CD4-positive, alpha-beta T cell (primary cell): ENCODE results near the gene MAP3K5. TPM values are rescaled to one million over a fixed set of nuclear protein-coding genes. Genes with fewer than 3 reads are reported as not detected.

Source experiments
- ATAC-seq: fragments of 200-7000 bp; cut with Tn5 transposase; one replicate; pipeline ENCODE4 v1.10.0; 2022; ENCODE audit warnings: mild to moderate bottlenecking; ENCODE audit not compliant: poor library complexity
- CTCF ChIA-PET: fragments of 350-600 bp; sonication (Branson Sonifier 250); formaldehyde crosslinking; loops from one replicate; lab custom pipeline; 2021; ENCODE audit warnings: antibody characterized with exemption, inconsistent platforms; lab: Charles Lee
- POLR2A ChIA-PET: fragments of 350-600 bp; sonication (Branson Sonifier 250); formaldehyde crosslinking; loops from one replicate; lab custom pipeline; 2021; ENCODE audit warnings: antibody characterized with exemption, inconsistent platforms; lab: Charles Lee
- DNase-seq, 14 experiments: peaks; one replicate each; pipeline ENCODE4 v3.0.0-alpha.2; 2013 to 2020; ENCODE audit warnings: mixed read lengths in 2 of 14
- H3K27ac ChIP-seq, 2 donors: one replicate each; pipeline versions ENCODE4 v1.5.1 to v1.7.0; 2013; ENCODE audit warnings: low read length in 2 of 2, low read depth in 1 of 2, mild to moderate bottlenecking in 1 of 2
- H3K27me3 ChIP-seq, 2 experiments: 1 replicate in 1 of 2; 2 replicates in 1 of 2; pipeline versions ENCODE4 v1.6.1 to v1.7.0; 2013; ENCODE audit warnings: low read length in 2 of 2, control low read depth in 1 of 2, mild to moderate bottlenecking in 1 of 2, moderate library complexity in 1 of 2; ENCODE audit not compliant: insufficient read depth in 2 of 2, control insufficient read depth in 1 of 2
- H3K36me3 ChIP-seq: one replicate; pipeline ENCODE4 v1.6.1; 2013; ENCODE audit warnings: low read length, control low read depth; ENCODE audit not compliant: insufficient read depth
- H3K4me1 ChIP-seq: one replicate; pipeline ENCODE4 v1.6.1; 2013; ENCODE audit warnings: low read length, control low read depth; ENCODE audit not compliant: insufficient read depth
- H3K4me3 ChIP-seq: one replicate; pipeline ENCODE4 v1.5.1; 2013; ENCODE audit warnings: mild to moderate bottlenecking, low read length, moderate library complexity
- H3K9me3 ChIP-seq, 2 experiments: 1 replicate in 1 of 2; 2 replicates in 1 of 2; pipeline versions ENCODE4 v1.6.1 to v1.7.0; 2013; ENCODE audit warnings: low read length in 2 of 2, mild to moderate bottlenecking in 2 of 2, control low read depth in 1 of 2, moderate library complexity in 1 of 2; ENCODE audit not compliant: control insufficient read depth in 1 of 2, insufficient read depth in 1 of 2
- H3K27ac Mint-ChIP-seq: one replicate; pipeline ENCODE4 v1.8.0; 2020; ENCODE audit warnings: mixed read lengths
- H3K27me3 Mint-ChIP-seq: one replicate; pipeline ENCODE4 v1.8.0; 2021; ENCODE audit warnings: mixed read lengths
- H3K36me3 Mint-ChIP-seq: one replicate; pipeline ENCODE4 v1.8.0; 2021; ENCODE audit warnings: low read depth, mixed read lengths
- H3K4me1 Mint-ChIP-seq: one replicate; pipeline ENCODE4 v1.8.0; 2021; ENCODE audit warnings: low read depth, mixed read lengths
- H3K4me3 Mint-ChIP-seq: one replicate; pipeline ENCODE4 v1.8.0; 2020; ENCODE audit warnings: mild to moderate bottlenecking, mixed read lengths
- H3K9me3 Mint-ChIP-seq: one replicate; pipeline ENCODE4 v1.8.0; 2020; ENCODE audit warnings: mixed read lengths
- intact Hi-C, 2 experiments: fragments of 100-400 bp; cut with DNase I in 1 of 2; cut with micrococcal nuclease in 1 of 2; formaldehyde crosslinking; loops; one replicate each; pipeline versions ENCODE4 v1.15.1 to v1.9.0; 2023 to 2025; cut with DNase I, micrococcal nuclease
- total RNA-seq, 174 experiments: library from RNA in 2 of 174; stranded (reverse) in 2 of 174; gene quantifications; one replicate each; pipeline ENCODE4 v1.2.3 and lab custom pipeline; 2021 to 2026
- TF ChIP-seq, protein P1 (sequence below): fragments of 200-600 bp; IDR thresholded peaks from one replicate; pipeline ENCODE4 v1.8.0; 2022; ENCODE audit warnings: antibody characterized with exemption, mild to moderate bottlenecking

MAP3K5 gene
- total RNA-seq, 2 experiments from 2014 or later: 12.9 to 14.1 TPM

DNA sequence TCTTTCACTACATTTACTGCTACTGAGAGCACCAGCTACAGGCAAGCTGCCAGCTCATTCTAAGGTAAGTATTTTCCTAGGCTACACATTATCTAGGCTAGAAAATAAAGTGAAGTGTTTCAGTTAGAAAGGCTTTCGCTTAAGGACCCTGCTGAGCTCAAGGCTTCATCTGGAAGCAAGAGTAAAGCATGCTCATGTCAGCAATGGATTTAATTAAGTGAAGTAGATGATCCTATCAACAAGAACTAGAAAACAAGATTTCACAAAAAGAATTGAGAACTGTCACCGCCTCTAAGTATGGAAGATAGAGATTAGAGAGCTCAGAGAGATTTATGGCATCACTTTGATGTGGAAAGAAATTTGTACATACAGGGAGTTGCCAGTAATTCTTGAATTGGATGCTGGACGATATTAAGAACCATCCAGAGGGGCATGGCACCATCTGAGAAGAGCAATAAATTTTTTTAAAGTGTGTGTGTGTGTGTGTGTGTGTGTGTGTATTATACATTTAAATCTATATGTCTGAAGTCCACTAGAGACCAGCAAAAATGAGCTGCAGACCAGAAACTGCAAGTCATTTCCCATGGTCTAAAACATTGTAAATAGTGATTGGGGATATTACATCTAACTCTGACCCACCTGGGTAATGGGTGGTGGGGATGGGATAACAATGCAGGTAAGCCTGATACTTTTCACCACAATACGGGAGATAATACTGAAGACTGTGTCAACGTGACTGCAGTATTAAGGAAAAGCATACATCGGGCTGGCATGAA is 136.8 kb downstream of the MAP3K5 start:
- ChIA-PET POLR2A (interaction anchor here (1.4 to 2.0 kb wide), 2 partner anchors 137 kb away, joined by 3 to 7 read pairs; partner anchors contain the start of gene MAP3K5), CTCF (interaction anchor here (1.7 to 2.1 kb wide), 2 partner anchors 11 to 137 kb away, joined by 4 to 5 read pairs; partner anchors contain the start of gene MAP3K5)
- Histone ChIP-seq H3K27me3 (no peaks in the 10 kb centered on the region), H3K27ac (no peak overlapping the region), H3K9me3 (no peaks in the 10 kb centered on the region), H3K4me1 (no peaks in the 10 kb centered on the region), H3K4me3 (no peak overlapping the region), H3K36me3 (peaks cover 42% of the 10 kb centered on the region)
- Mint-ChIP-seq H3K9me3 (no peaks in the 10 kb centered on the region), H3K27me3 (no peaks in the 10 kb centered on the region), H3K4me1 (no peaks in the 10 kb centered on the region), H3K27ac (no peak overlapping the region), H3K4me3 (no peak overlapping the region), H3K36me3 (peaks cover 36% of the 10 kb centered on the region)
- intact Hi-C loops: no loop called here
- DNase-seq (no peak), ATAC-seq (no peak)
- TF ChIP-seq, protein P1, sequence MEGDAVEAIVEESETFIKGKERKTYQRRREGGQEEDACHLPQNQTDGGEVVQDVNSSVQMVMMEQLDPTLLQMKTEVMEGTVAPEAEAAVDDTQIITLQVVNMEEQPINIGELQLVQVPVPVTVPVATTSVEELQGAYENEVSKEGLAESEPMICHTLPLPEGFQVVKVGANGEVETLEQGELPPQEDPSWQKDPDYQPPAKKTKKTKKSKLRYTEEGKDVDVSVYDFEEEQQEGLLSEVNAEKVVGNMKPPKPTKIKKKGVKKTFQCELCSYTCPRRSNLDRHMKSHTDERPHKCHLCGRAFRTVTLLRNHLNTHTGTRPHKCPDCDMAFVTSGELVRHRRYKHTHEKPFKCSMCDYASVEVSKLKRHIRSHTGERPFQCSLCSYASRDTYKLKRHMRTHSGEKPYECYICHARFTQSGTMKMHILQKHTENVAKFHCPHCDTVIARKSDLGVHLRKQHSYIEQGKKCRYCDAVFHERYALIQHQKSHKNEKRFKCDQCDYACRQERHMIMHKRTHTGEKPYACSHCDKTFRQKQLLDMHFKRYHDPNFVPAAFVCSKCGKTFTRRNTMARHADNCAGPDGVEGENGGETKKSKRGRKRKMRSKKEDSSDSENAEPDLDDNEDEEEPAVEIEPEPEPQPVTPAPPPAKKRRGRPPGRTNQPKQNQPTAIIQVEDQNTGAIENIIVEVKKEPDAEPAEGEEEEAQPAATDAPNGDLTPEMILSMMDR: no peak

DNA sequence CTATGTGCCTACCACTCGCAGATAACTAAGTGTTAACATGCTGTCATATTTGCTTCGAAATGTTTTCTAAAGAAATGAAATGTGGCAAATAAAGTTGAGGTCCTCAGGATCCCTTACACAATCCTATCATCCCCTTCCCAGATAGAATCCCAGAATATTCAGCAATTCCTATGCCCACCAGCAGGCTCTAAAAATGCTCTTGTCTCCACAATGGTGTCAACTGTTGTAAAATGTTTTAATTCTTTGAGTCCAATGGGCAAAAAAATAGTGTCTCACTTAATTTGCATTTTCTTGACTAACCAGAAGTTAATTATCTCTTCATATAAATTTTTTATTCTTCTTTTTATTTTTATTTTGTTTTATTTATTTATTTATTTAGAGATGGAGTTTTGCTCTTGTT is 138.2 kb downstream of the MAP3K5 start:
- Mint-ChIP-seq H3K4me3 (no peak overlapping the region), H3K4me1 (no peaks in the 10 kb centered on the region), H3K27ac (no peak overlapping the region), H3K27me3 (no peaks in the 10 kb centered on the region), H3K36me3 (peaks cover 31% of the 10 kb centered on the region), H3K9me3 (no peaks in the 10 kb centered on the region)
- intact Hi-C loops: no loop called here
- Histone ChIP-seq H3K36me3 (peaks cover 44% of the 10 kb centered on the region), H3K27me3 (no peaks in the 10 kb centered on the region), H3K4me3 (no peak overlapping the region), H3K27ac (no peak overlapping the region), H3K9me3 (no peaks in the 10 kb centered on the region), H3K4me1 (no peaks in the 10 kb centered on the region)
- DNase-seq: no peak
- ChIA-PET POLR2A (interaction anchor here (1.4 kb wide), 1 partner anchor 138 kb away, joined by 3 read pairs; the partner anchor contains the start of gene MAP3K5), CTCF (interaction anchor here (1.6 to 2.1 kb wide), 2 partner anchors 10 to 138 kb away, joined by 4 to 8 read pairs; partner anchors contain the start of gene MAP3K5)
- ATAC-seq: no peak
- TF ChIP-seq, protein P1: no peak

DNA sequence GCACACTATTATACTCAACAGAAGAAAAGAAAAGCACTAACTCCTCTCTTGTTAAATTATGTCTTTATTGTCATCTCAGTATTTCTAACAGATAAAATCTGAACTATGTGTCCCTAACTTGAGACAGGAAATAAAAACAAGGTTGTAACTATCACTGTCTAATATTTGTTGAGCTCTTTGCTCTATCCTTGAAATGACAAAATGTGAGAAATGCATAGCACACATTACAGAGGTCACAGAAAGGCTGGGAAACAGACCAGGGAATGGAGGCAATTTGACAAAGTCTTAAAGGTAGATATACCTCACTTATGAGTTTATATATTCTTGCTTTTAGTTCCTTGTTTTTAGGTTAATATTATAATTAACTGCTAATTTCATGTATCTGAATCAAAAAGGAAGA is 139.6 kb downstream of the MAP3K5 start:
- no peak overlapping the region for H3K27ac Mint-ChIP-seq
- H3K9me3 ChIP-seq: no peaks in the 10 kb centered on the region
- no peak overlapping the region for H3K4me3 ChIP-seq
- intact Hi-C loops: no loop called here
- H3K4me3 Mint-ChIP-seq: no peak overlapping the region
- TF ChIP-seq, protein P1: no peak
- no peaks in the 10 kb centered on the region for H3K27me3 Mint-ChIP-seq
- no peak for DNase-seq
- H3K36me3 ChIP-seq: peaks cover 34% of the 10 kb centered on the region
- no peaks in the 10 kb centered on the region for H3K27me3 ChIP-seq
- CTCF ChIA-PET: interaction anchor here (3.3 kb wide), 1 partner anchor 140 kb away, joined by 22 read pairs; the partner anchor contains the start of gene MAP3K5
- POLR2A ChIA-PET: interaction anchor here (0.8 kb wide), 1 partner anchor 140 kb away, joined by 4 read pairs; the partner anchor contains the start of gene MAP3K5
- peaks cover 27% of the 10 kb centered on the region for H3K36me3 Mint-ChIP-seq
- no peak overlapping the region for H3K27ac ChIP-seq
- H3K4me1 ChIP-seq: peaks cover 3% of the 10 kb centered on the region
- H3K4me1 Mint-ChIP-seq: no peaks in the 10 kb centered on the region
- H3K9me3 Mint-ChIP-seq: no peaks in the 10 kb centered on the region
- ATAC-seq: no peak
